K562 (cell line): ENCODE results near the gene DRAXIN. TPM values are rescaled to one million over a fixed set of nuclear protein-coding genes. Genes with fewer than 3 reads are reported as not detected.

ENCODE experiments used
- BHLHE40 ChIP-seq: IDR thresholded peaks from 2 replicates; pipeline ENCODE4 v1.6.1; 2011; ENCODE audit warnings: low read length, improper control_type of control experiment
- ERF ChIP-seq: fragments of 450-650 bp; formaldehyde crosslinking; IDR thresholded peaks from 2 replicates; pipeline ENCODE4 v1.4.0; 2020; ENCODE audit warnings: mild to moderate bottlenecking, mixed read lengths
- FIP1L1 ChIP-seq: fragments of 200-400 bp; formaldehyde crosslinking; IDR thresholded peaks from 2 replicates; pipeline ENCODE4 v1.6.1; 2018; ENCODE audit warnings: mild to moderate bottlenecking, low read depth, low read length; ENCODE audit not compliant: poor library complexity, severe bottlenecking
- FOXP1 ChIP-seq: sonication (generic); formaldehyde crosslinking; IDR thresholded peaks from 2 replicates; pipeline ENCODE4 v1.8.0; 2022; ENCODE audit warnings: mild to moderate bottlenecking, missing genetic modification reagents
- HBP1 ChIP-seq: fragments of 450-650 bp; formaldehyde crosslinking; IDR thresholded peaks from 2 replicates; pipeline ENCODE4 v1.4.0; 2022; ENCODE audit warnings: missing genetic modification characterization
- HNRNPL ChIP-seq: fragments of 200-400 bp; formaldehyde crosslinking; IDR thresholded peaks from 2 replicates; pipeline ENCODE4 v1.6.1; 2017; ENCODE audit warnings: low read depth, mild to moderate bottlenecking, low read length
- ILF3 ChIP-seq: fragments of 450-650 bp; IDR thresholded peaks from 2 replicates; pipeline ENCODE4 v1.6.1; 2018; ENCODE audit warnings: antibody characterized with exemption, mild to moderate bottlenecking, moderate library complexity, borderline replicate concordance
- KDM1A ChIP-seq, 2 experiments: fragments of 450-650 bp; IDR thresholded peaks; 2 replicates each; pipeline ENCODE4 v1.6.1; 2016; ENCODE audit warnings: mild to moderate bottlenecking in 2 of 2
- KDM4B ChIP-seq, 2 experiments: fragments of 450-650 bp in 1 of 2; sonication (generic) in 1 of 2; IDR thresholded peaks; 2 replicates each; pipeline ENCODE4 v1.6.1; 2016 to 2017; ENCODE audit warnings: borderline replicate concordance in 2 of 2, antibody characterized with exemption in 1 of 2, low read depth in 1 of 2, mild to moderate bottlenecking in 1 of 2
- NONO ChIP-seq, 2 experiments: fragments of 200-400 bp in 1 of 2; fragments of 450-650 bp in 1 of 2; formaldehyde crosslinking in 1 of 2; IDR thresholded peaks; 2 replicates each; pipeline ENCODE4 v1.6.1; 2017; ENCODE audit warnings: low read depth in 2 of 2, mild to moderate bottlenecking in 2 of 2, moderate library complexity in 2 of 2, low read length in 1 of 2
- PHB2 ChIP-seq: fragments of 450-650 bp; IDR thresholded peaks from 2 replicates; pipeline ENCODE4 v1.6.1; 2017; ENCODE audit warnings: low read depth
- RBBP5 ChIP-seq: fragments of 200-600 bp; sonication (generic); IDR thresholded peaks from 2 replicates; pipeline ENCODE4 v1.6.1; 2012; ENCODE audit warnings: borderline replicate concordance, mild to moderate bottlenecking, low read length, control low read depth, inconsistent platforms; ENCODE audit not compliant: insufficient read depth, poor library complexity, severe bottlenecking
- TCFL5 ChIP-seq: fragments of 250-450 bp; sonication (Bioruptor Pico); conservative IDR thresholded peaks from 2 replicates; pipeline ENCODE4 v1.6.1; 2021; ENCODE audit warnings: mild to moderate bottlenecking, moderate library complexity, matching md5 sums
- TFAM ChIP-seq: fragments of 250-450 bp; sonication (Bioruptor Pico); conservative IDR thresholded peaks from 2 replicates; pipeline ENCODE4 v1.5.0; 2021; ENCODE audit warnings: mild to moderate bottlenecking, moderate library complexity
- ZNF175 ChIP-seq: fragments of 200-800 bp; sonication (Bioruptor generic); IDR thresholded peaks from 2 replicates; pipeline ENCODE4 v1.6.1; 2016; ENCODE audit warnings: low read depth, mild to moderate bottlenecking, missing genetic modification characterization, missing compliant biosample characterization
- ZNF253 ChIP-seq: fragments of 250-450 bp; sonication (Bioruptor Pico); conservative IDR thresholded peaks from 2 replicates; pipeline ENCODE4 v1.6.1; 2021; ENCODE audit warnings: mild to moderate bottlenecking
- ZNF282 ChIP-seq: sonication (generic); formaldehyde crosslinking; IDR thresholded peaks from 2 replicates; pipeline ENCODE4 v1.8.1; 2023; ENCODE audit warnings: missing genetic modification reagents
- ZNF436 ChIP-seq: fragments of 250-450, 450-650 bp; sonication (Bioruptor Pico); formaldehyde crosslinking; IDR thresholded peaks from 2 replicates; pipeline ENCODE4 v1.7.0; 2020; ENCODE audit warnings: mild to moderate bottlenecking
- ZNF586 ChIP-seq: fragments of 450-650 bp; formaldehyde crosslinking; conservative IDR thresholded peaks from 2 replicates; pipeline ENCODE4 v1.4.0; 2020; ENCODE audit warnings: mild to moderate bottlenecking, moderate library complexity
- ZNF699 ChIP-seq: fragments of 250-450 bp; sonication (Bioruptor Pico); IDR thresholded peaks from 2 replicates; pipeline ENCODE4 v1.8.0; 2021; ENCODE audit warnings: mild to moderate bottlenecking, moderate library complexity; ENCODE audit not compliant: insufficient replicate concordance
- polyA plus RNA-seq, 8 experiments: library from polyadenylated mRNA; depleted of rRNA in 4 of 8; stranded (reverse) in 5 of 8; unstranded in 3 of 8; fragments of >200 nt; fragmentation: Nextera tagmentation in 2 of 8; fragmentation: Illumina TruSeq in 1 of 8; extraction: Ambion mirVana in 2 of 8; extraction: Trizol in 1 of 8; gene quantifications; 2 replicates each; pipeline versions ENCODE4 v1.2.1 to v1.2.3, GENCODE V29; 2011 to 2014; ENCODE audit warnings: inconsistent platforms in 1 of 8, missing spikeins in 1 of 8
- total RNA-seq, 7 experiments: library from RNA; depleted of rRNA in 6 of 7; stranded (reverse); fragments of >200 nt in 6 of 7; fragmentation: Illumina TruSeq in 2 of 7; extraction: Trizol in 2 of 7; gene quantifications; 2 replicates each; pipeline versions ENCODE4 v1.2.1 to v1.2.3, GENCODE V29; 2011 to 2021; ENCODE audit warnings: low replicate concordance in 1 of 7
- TF ChIP-seq, protein P1 (sequence below), 2 experiments: fragments of 200-800 bp in 1 of 2; sonication (Bioruptor generic) in 1 of 2; sonication (generic) in 1 of 2; formaldehyde crosslinking in 1 of 2; IDR thresholded peaks in 1 of 2; conservative IDR thresholded peaks in 1 of 2; 2 replicates each; pipeline versions ENCODE4 v1.5.0 to v1.6.1; 2016 to 2020; ENCODE audit warnings: missing compliant biosample characterization in 1 of 2, missing genetic modification characterization in 1 of 2, missing genetic modification reagents in 1 of 2
- TF ChIP-seq, protein P2 (sequence below): sonication (generic); formaldehyde crosslinking; IDR thresholded peaks from 2 replicates; pipeline ENCODE4 v1.9.0; 2022; ENCODE audit warnings: mild to moderate bottlenecking, missing genetic modification reagents
- TF ChIP-seq, protein P3 (sequence below): sonication (generic); formaldehyde crosslinking; IDR thresholded peaks from 2 replicates; pipeline ENCODE4 v1.8.1; 2023; ENCODE audit warnings: mild to moderate bottlenecking, missing genetic modification reagents

DRAXIN gene
- total and polyA plus RNA-seq, 9 of the 15 experiments (the other 6 are each of a cell fraction or from before 2014, with no cell fraction given): 0.01 to 0.04 (median 0.01) TPM; not detected in 6

DNA sequence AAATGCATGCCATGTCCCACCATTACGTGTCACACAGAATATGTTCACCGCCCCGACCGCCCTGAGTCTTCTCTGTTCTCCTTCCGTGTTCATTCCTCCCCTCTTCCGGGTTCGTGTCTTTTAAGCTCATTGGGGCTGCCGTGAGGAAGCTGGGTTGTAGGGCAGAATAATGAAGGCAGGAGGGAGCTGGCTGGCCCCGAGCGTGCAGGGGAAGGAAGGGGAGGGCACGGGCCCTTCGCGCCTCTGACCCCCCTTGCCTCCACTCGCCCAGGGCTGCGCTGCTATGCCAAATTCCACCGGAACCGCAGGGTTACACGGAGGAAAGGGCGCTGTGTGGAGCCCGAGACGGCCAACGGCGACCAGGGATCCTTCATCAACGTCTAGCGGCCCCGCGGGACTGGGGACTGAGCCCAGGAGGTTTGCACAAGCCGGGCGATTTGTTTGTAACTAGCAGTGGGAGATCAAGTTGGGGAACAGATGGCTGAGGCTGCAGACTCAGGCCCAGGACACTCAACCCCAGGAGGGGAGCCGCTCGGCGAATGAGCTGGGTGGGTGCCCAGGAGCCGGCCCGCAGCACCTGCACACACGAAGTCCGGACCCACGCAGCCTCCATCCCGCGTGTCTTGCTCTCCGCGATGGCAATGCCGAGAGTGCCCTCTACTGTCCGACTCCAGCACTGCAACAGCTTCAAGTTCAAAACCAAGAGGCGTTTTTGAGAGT is 28.0 kb downstream of the DRAXIN start (continued):
- TF ChIP-seq, protein P1, sequence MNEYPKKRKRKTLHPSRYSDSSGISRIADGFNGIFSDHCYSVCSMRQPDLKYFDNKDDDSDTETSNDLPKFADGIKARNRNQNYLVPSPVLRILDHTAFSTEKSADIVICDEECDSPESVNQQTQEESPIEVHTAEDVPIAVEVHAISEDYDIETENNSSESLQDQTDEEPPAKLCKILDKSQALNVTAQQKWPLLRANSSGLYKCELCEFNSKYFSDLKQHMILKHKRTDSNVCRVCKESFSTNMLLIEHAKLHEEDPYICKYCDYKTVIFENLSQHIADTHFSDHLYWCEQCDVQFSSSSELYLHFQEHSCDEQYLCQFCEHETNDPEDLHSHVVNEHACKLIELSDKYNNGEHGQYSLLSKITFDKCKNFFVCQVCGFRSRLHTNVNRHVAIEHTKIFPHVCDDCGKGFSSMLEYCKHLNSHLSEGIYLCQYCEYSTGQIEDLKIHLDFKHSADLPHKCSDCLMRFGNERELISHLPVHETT (CRISPR knock-in tag; conservative IDR thresholded peaks at IDR 0.05 in 1 of 2, IDR thresholded peaks at IDR 0.05 in 1 of 2): no peak
- TF ChIP-seq ZNF436 (CRISPR knock-in tag): no peak
- TF ChIP-seq, protein P2, sequence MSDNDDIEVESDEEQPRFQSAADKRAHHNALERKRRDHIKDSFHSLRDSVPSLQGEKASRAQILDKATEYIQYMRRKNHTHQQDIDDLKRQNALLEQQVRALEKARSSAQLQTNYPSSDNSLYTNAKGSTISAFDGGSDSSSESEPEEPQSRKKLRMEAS: peak; percentile 97
- no peak for TF ChIP-seq TCFL5
- no peak for TF ChIP-seq ZNF699 (CRISPR knock-in tag)
- TF ChIP-seq, protein P3, sequence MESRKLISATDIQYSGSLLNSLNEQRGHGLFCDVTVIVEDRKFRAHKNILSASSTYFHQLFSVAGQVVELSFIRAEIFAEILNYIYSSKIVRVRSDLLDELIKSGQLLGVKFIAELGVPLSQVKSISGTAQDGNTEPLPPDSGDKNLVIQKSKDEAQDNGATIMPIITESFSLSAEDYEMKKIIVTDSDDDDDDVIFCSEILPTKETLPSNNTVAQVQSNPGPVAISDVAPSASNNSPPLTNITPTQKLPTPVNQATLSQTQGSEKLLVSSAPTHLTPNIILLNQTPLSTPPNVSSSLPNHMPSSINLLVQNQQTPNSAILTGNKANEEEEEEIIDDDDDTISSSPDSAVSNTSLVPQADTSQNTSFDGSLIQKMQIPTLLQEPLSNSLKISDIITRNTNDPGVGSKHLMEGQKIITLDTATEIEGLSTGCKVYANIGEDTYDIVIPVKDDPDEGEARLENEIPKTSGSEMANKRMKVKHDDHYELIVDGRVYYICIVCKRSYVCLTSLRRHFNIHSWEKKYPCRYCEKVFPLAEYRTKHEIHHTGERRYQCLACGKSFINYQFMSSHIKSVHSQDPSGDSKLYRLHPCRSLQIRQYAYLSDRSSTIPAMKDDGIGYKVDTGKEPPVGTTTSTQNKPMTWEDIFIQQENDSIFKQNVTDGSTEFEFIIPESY: peak; percentile 94
- peak; percentile 53 for TF ChIP-seq BHLHE40
- no peak for TF ChIP-seq ZNF282
- TF ChIP-seq FOXP1 (CRISPR knock-in tag): no peak
- no peak for TF ChIP-seq KDM1A (IDR thresholded peaks at IDR 0.05)
- TF ChIP-seq ZNF175 (CRISPR knock-in tag): no peak
- no peak for TF ChIP-seq HNRNPL
- TF ChIP-seq KDM4B (IDR thresholded peaks at IDR 0.05; ENCODE audit: borderline replicate concordance in 2 of 2, low read depth in 1 of 2): no peak; a peak in 1 of 4 replicates
- no peak for TF ChIP-seq ZNF586
- TF ChIP-seq FIP1L1: no peak
- TF ChIP-seq HBP1 (CRISPR knock-in tag): no peak
- TF ChIP-seq ZNF253 (CRISPR knock-in tag): no peak
- TF ChIP-seq TFAM (CRISPR knock-in tag): no peak
- TF ChIP-seq NONO (IDR thresholded peaks at IDR 0.05; ENCODE audit: low read depth in 2 of 2, low read length in 1 of 2): peak in 1 of 2 experiments; percentile 33; a peak in 1 of 4 replicates
- TF ChIP-seq ERF: no peak
- no peak for TF ChIP-seq PHB2
- TF ChIP-seq RBBP5: no peak
- TF ChIP-seq ILF3: no peak
